ENCODE measurements around the gene CYB5B. TPM values are rescaled to one million over a fixed set of nuclear protein-coding genes. Genes with fewer than 3 reads are reported as not detected.
"Not testable (repeated sequence)": the region's sequence is repeated elsewhere in the genome, so short reads cannot be mapped to it uniquely, and the experiment has no call there.

Gene CYB5B
- total RNA-seq, 8 experiments from 2014 or later, result 26.4 to 139 (median 81.4) TPM

GRCh38 chr16:69436896-69437295, 12.5 kb downstream of the CYB5B start:
- no peak overlapping the region for H3K27ac ChIP-seq
- no peak for ATAC-seq (replicated peaks in 6 of 8)
- H3K4me1 ChIP-seq (replicated peaks in 1 of 2), result no peaks in the 10 kb centered on the region
- in situ Hi-C loops (cut with MboI; ENCODE audit: low pct_unique_long_range_greater_than_20kb in 2 of 9, low sequenced_read_pairs in 9 of 9, unreplicated experiment in 9 of 9), result no loop called here
- WGBS, 10 experiments, result 81 to 100% (median 94%) methylated on average over 2 of the region's 2 CpGs; no CpG with 5 or more reads in 1 of the 10 experiments
- H3K4me3 ChIP-seq, result no peak overlapping the region

- Histone ChIP-seq H3K4me1 (replicated peaks in 1 of 2) (no peaks in the 10 kb centered on the region), H3K27ac (no peak overlapping the region), H3K4me3 (no peak overlapping the region)
- no peak for ATAC-seq (replicated peaks in 6 of 8)
- WGBS, 10 experiments, result 62 to 100% (median 95%) methylated on average over 2 to 3 of the region's 3 CpGs
- in situ Hi-C loops (cut with MboI; ENCODE audit: low pct_unique_long_range_greater_than_20kb in 2 of 9, low sequenced_read_pairs in 9 of 9, unreplicated experiment in 9 of 9), result no loop called here
These were observed 14.0 kb downstream of the CYB5B start for GRCh38 chr16:69438465-69438864.

- in situ Hi-C loops (cut with MboI; ENCODE audit: low pct_unique_long_range_greater_than_20kb in 2 of 9, low sequenced_read_pairs in 9 of 9, unreplicated experiment in 9 of 9), result no loop called here
- 0 to 100% (median 63%) methylated on average over 1 of the region's 1 CpG; no CpG with 5 or more reads in 4 of the 10 experiments for WGBS, 10 experiments
- Histone ChIP-seq H3K4me3 (no peak overlapping the region), H3K27ac (no peak overlapping the region), H3K4me1 (replicated peaks in 1 of 2) (no peaks in the 10 kb centered on the region)
- peak in 1 of 8 experiments; percentile 51 for ATAC-seq (replicated peaks in 6 of 8)
These were observed 15.8 kb downstream of the CYB5B start for GRCh38 chr16:69440250-69440649.

GRCh38 chr16:69441030-69441429, 16.6 kb downstream of the CYB5B start:
- ATAC-seq (replicated peaks in 6 of 8); in situ Hi-C loops (cut with MboI; ENCODE audit: low pct_unique_long_range_greater_than_20kb in 2 of 9, low sequenced_read_pairs in 9 of 9, unreplicated experiment in 9 of 9); H3K27ac ChIP-seq; H3K4me1 ChIP-seq (replicated peaks in 1 of 2); H3K4me3 ChIP-seq: not testable (repeated sequence)
- 80 to 100% (median 99%) methylated on average over 1 to 6 of the region's 7 CpGs; no CpG with 5 or more reads in 4 of the 10 experiments for WGBS, 10 experiments

- 0 to 94% (median 66%) methylated on average over 2 to 8 of the region's 12 CpGs for WGBS, 10 experiments
- in situ Hi-C loops (cut with MboI; ENCODE audit: low pct_unique_long_range_greater_than_20kb in 2 of 9, low sequenced_read_pairs in 9 of 9, unreplicated experiment in 9 of 9), result no loop called here
- peak in 3 of 8 experiments; percentile 83 to 89 (median 85) for ATAC-seq (replicated peaks in 6 of 8)
- no peak overlapping the region for H3K4me3 ChIP-seq
- H3K27ac ChIP-seq, result no peak overlapping the region
- H3K4me1 ChIP-seq (replicated peaks in 1 of 2), result no peaks in the 10 kb centered on the region
These were observed 19.7 kb downstream of the CYB5B start for GRCh38 chr16:69443927-69444631.

GRCh38 chr16:69444873-69445517, 20.6 kb downstream of the CYB5B start:
- 0 to 100% (median 28%) methylated on average over 2 of the region's 2 CpGs; no CpG with 5 or more reads in 3 of the 10 experiments for WGBS, 10 experiments
- in situ Hi-C loops (cut with MboI; ENCODE audit: low pct_unique_long_range_greater_than_20kb in 2 of 9, low sequenced_read_pairs in 9 of 9, unreplicated experiment in 9 of 9), result no loop called here
- H3K4me3 ChIP-seq, result no peak overlapping the region
- H3K4me1 ChIP-seq (replicated peaks in 1 of 2), result no peaks in the 10 kb centered on the region
- no peak overlapping the region for H3K27ac ChIP-seq
- peak in 3 of 8 experiments; percentile 3 to 9 (median 6) for ATAC-seq (replicated peaks in 6 of 8)

GRCh38 chr16:69448470-69449193, 24.2 kb downstream of the CYB5B start:
- peak in 6 of 8 experiments; percentile 11 to 97 (median 36) for ATAC-seq (replicated peaks in 6 of 8)
- 24 to 100% (median 79%) methylated on average over 1 to 3 of the region's 3 CpGs for WGBS, 10 experiments
- in situ Hi-C loops (cut with MboI; ENCODE audit: low pct_unique_long_range_greater_than_20kb in 2 of 9, low sequenced_read_pairs in 9 of 9, unreplicated experiment in 9 of 9), result no loop called here
- no peak overlapping the region for H3K4me3 ChIP-seq
- H3K4me1 ChIP-seq (replicated peaks in 1 of 2), result no peaks in the 10 kb centered on the region
- H3K27ac ChIP-seq, result no peak overlapping the region

- H3K27ac ChIP-seq, result no peak overlapping the region
- ATAC-seq (replicated peaks in 6 of 8), result peak in 1 of 8 experiments; percentile 29
- WGBS, 10 experiments, result 72 to 100% (median 94%) methylated on average over 1 to 4 of the region's 4 CpGs; no CpG with 5 or more reads in 1 of the 10 experiments
These were observed 26.7 kb downstream of the CYB5B start for GRCh38 chr16:69451166-69451565.

GRCh38 chr16:69453936-69454335, 29.5 kb downstream of the CYB5B start:
- Histone ChIP-seq H3K4me3 (no peak overlapping the region), H3K27ac (no peak overlapping the region), H3K4me1 (replicated peaks in 1 of 2) (no peaks in the 10 kb centered on the region)
- ATAC-seq (replicated peaks in 6 of 8), result no peak
- in situ Hi-C loops (cut with MboI; ENCODE audit: low pct_unique_long_range_greater_than_20kb in 2 of 9, low sequenced_read_pairs in 9 of 9, unreplicated experiment in 9 of 9), result no loop called here
- 59 to 100% (median 75%) methylated on average over 1 of the region's 1 CpG; no CpG with 5 or more reads in 3 of the 10 experiments for WGBS, 10 experiments

More at GRCh38 chr16:69451166-69451565, 26.7 kb downstream of the CYB5B start:
- Histone ChIP-seq H3K4me3 (no peak overlapping the region), H3K4me1 (replicated peaks in 1 of 2) (no peaks in the 10 kb centered on the region)
- in situ Hi-C loops (cut with MboI; ENCODE audit: low pct_unique_long_range_greater_than_20kb in 2 of 9, low sequenced_read_pairs in 9 of 9, unreplicated experiment in 9 of 9), result no loop called here

GRCh38 chr16:69463876-69464275, 39.5 kb downstream of the CYB5B start:
- in situ Hi-C loops (cut with MboI; ENCODE audit: low pct_unique_long_range_greater_than_20kb in 2 of 9, low sequenced_read_pairs in 9 of 9, unreplicated experiment in 9 of 9), result no loop called here
- H3K4me1 ChIP-seq (replicated peaks in 1 of 2), result no peaks in the 10 kb centered on the region
- no peak for ATAC-seq (replicated peaks in 6 of 8)

GRCh38 chr16:69465083-69465721, 40.8 kb downstream of the CYB5B start:
- 40 to 100% (median 94%) methylated on average over 1 to 6 of the region's 6 CpGs for WGBS, 10 experiments
- in situ Hi-C loops (cut with MboI; ENCODE audit: low pct_unique_long_range_greater_than_20kb in 2 of 9, low sequenced_read_pairs in 9 of 9, unreplicated experiment in 9 of 9), result no loop called here
- H3K4me1 ChIP-seq (replicated peaks in 1 of 2), result no peaks in the 10 kb centered on the region
- no peak overlapping the region for H3K27ac ChIP-seq
- H3K4me3 ChIP-seq, result no peak overlapping the region
- ATAC-seq (replicated peaks in 6 of 8), result no peak

More at GRCh38 chr16:69463876-69464275, 39.5 kb downstream of the CYB5B start:
- Histone ChIP-seq H3K27ac (no peak overlapping the region), H3K4me3 (no peak overlapping the region)

- H3K27ac ChIP-seq, result no peak overlapping the region
- 83 to 100% (median 92%) methylated on average over 3 to 6 of the region's 6 CpGs for WGBS, 10 experiments
- ATAC-seq (replicated peaks in 6 of 8), result no peak
- no peaks in the 10 kb centered on the region for H3K4me1 ChIP-seq (replicated peaks in 1 of 2)
- H3K4me3 ChIP-seq, result no peak overlapping the region
- in situ Hi-C loops (cut with MboI; ENCODE audit: low pct_unique_long_range_greater_than_20kb in 2 of 9, low sequenced_read_pairs in 9 of 9, unreplicated experiment in 9 of 9), result no loop called here
These were observed 41.5 kb downstream of the CYB5B start for GRCh38 chr16:69465881-69466280.

- no peak for ATAC-seq (replicated peaks in 6 of 8)
- WGBS, 10 experiments, result 69 to 100% (median 81%) methylated on average over 1 to 2 of the region's 2 CpGs
- Histone ChIP-seq H3K4me3 (no peak overlapping the region), H3K27ac (no peak overlapping the region), H3K4me1 (replicated peaks in 1 of 2) (no peaks in the 10 kb centered on the region)
- in situ Hi-C loops (cut with MboI; ENCODE audit: low pct_unique_long_range_greater_than_20kb in 2 of 9, low sequenced_read_pairs in 9 of 9, unreplicated experiment in 9 of 9), result no loop called here
These were observed 42.1 kb downstream of the CYB5B start for GRCh38 chr16:69466547-69466946.
